ENCODE measurements around the gene CDH18.

Gene CDH18

GRCh38 chr5:19880458-19880857, 107.5 kb downstream of the CDH18 start:
- no peak for DNase-seq (ENCODE audit: low spot score)
- in situ Hi-C loops (cut with MboI; ENCODE audit: low pct_unique_long_range_greater_than_20kb, low sequenced_read_pairs, unreplicated experiment), result no loop called here
- TF ChIP-seq CTCF (IDR thresholded peaks at IDR 0.05; ENCODE audit: extremely low read depth, insufficient read depth, missing control alignments), result no peak

- DNase-seq (ENCODE audit: low spot score), result no peak
- no peak for TF ChIP-seq CTCF (IDR thresholded peaks at IDR 0.05; ENCODE audit: extremely low read depth, insufficient read depth, missing control alignments)
- in situ Hi-C loops (cut with MboI; ENCODE audit: low pct_unique_long_range_greater_than_20kb, low sequenced_read_pairs, unreplicated experiment), result no loop called here
Observed at GRCh38 chr5:19874811-19875210, 113.2 kb downstream of the CDH18 start.

- DNase-seq (ENCODE audit: low spot score), result no peak
- in situ Hi-C loops (cut with MboI; ENCODE audit: low pct_unique_long_range_greater_than_20kb, low sequenced_read_pairs, unreplicated experiment), result no loop called here
- no peak for TF ChIP-seq CTCF (IDR thresholded peaks at IDR 0.05; ENCODE audit: extremely low read depth, insufficient read depth, missing control alignments)
Observed at GRCh38 chr5:19866090-19866450, 121.9 kb downstream of the CDH18 start.

- no peak for TF ChIP-seq CTCF (IDR thresholded peaks at IDR 0.05; ENCODE audit: extremely low read depth, insufficient read depth, missing control alignments)
- DNase-seq (ENCODE audit: low spot score), result no peak
- in situ Hi-C loops (cut with MboI; ENCODE audit: low pct_unique_long_range_greater_than_20kb, low sequenced_read_pairs, unreplicated experiment), result no loop called here
Observed at GRCh38 chr5:19865336-19866089, 122.5 kb downstream of the CDH18 start.

- no peak for DNase-seq (ENCODE audit: low spot score)
- TF ChIP-seq CTCF (IDR thresholded peaks at IDR 0.05; ENCODE audit: extremely low read depth, insufficient read depth, missing control alignments), result no peak
- in situ Hi-C loops (cut with MboI; ENCODE audit: low pct_unique_long_range_greater_than_20kb, low sequenced_read_pairs, unreplicated experiment), result no loop called here
Observed at GRCh38 chr5:19862711-19863110, 125.3 kb downstream of the CDH18 start.

- no peak for DNase-seq (ENCODE audit: low spot score)
- in situ Hi-C loops (cut with MboI; ENCODE audit: low pct_unique_long_range_greater_than_20kb, low sequenced_read_pairs, unreplicated experiment), result no loop called here
- no peak for TF ChIP-seq CTCF (IDR thresholded peaks at IDR 0.05; ENCODE audit: extremely low read depth, insufficient read depth, missing control alignments)
Observed at GRCh38 chr5:19859020-19859419, 129.0 kb downstream of the CDH18 start.

Data from GM13977 (cell line).